Liver (tissue), 9 donors: ENCODE data around the gene DONSON. TPM values are rescaled to one million over a fixed set of nuclear protein-coding genes. Genes with fewer than 3 reads are reported as not detected.
A peak's percentile ranks its signal among the peaks of the same experiment; 100 is the strongest.

Experiments
- DNase-seq: peaks from one replicate; pipeline ENCODE4 v3.0.0-alpha.2; 2017; ENCODE audit warnings: low spot score
- H3K27ac ChIP-seq, 2 donors: one replicate each; pipeline ENCODE4 v1.7.0; 2013; ENCODE audit warnings: inconsistent platforms in 2 of 2, low read length in 2 of 2, control low read depth in 1 of 2, low read depth in 1 of 2, mild to moderate bottlenecking in 1 of 2
- H3K27me3 ChIP-seq, 4 donors: one replicate each; pipeline versions ENCODE4 v1.6.1 to v1.7.0; 2013; ENCODE audit warnings: low read length in 3 of 4, inconsistent platforms in 1 of 4, mild to moderate bottlenecking in 1 of 4, moderate library complexity in 1 of 4; ENCODE audit not compliant: control insufficient read depth in 4 of 4, insufficient read depth in 4 of 4
- H3K36me3 ChIP-seq, 4 donors: one replicate each; pipeline versions ENCODE4 v1.6.1 to v1.7.0; 2013; ENCODE audit warnings: low read length in 3 of 4, mild to moderate bottlenecking in 3 of 4, low read depth in 1 of 4, moderate library complexity in 1 of 4; ENCODE audit not compliant: control insufficient read depth in 4 of 4, insufficient read depth in 3 of 4
- H3K4me1 ChIP-seq, 4 donors: one replicate each; pipeline versions ENCODE4 v1.6.1 to v1.7.0; 2013; ENCODE audit warnings: low read length in 3 of 4, mild to moderate bottlenecking in 3 of 4, moderate library complexity in 1 of 4; ENCODE audit not compliant: control insufficient read depth in 4 of 4, insufficient read depth in 4 of 4
- H3K4me3 ChIP-seq, 3 donors: one replicate each; pipeline versions ENCODE4 v1.6.1 to v1.7.0; 2013; ENCODE audit warnings: low read length in 3 of 3, control low read depth in 1 of 3, low read depth in 1 of 3, mild to moderate bottlenecking in 1 of 3
- H3K9ac ChIP-seq, 2 donors: one replicate each; pipeline ENCODE4 v1.7.0; 2013; ENCODE audit warnings: low read length in 2 of 2, mild to moderate bottlenecking in 2 of 2, moderate library complexity in 2 of 2, control low read depth in 1 of 2, low read depth in 1 of 2
- H3K9me3 ChIP-seq, 4 donors: one replicate each; pipeline versions ENCODE4 v1.6.1 to v1.7.0; 2013; ENCODE audit warnings: low read length in 3 of 4; ENCODE audit not compliant: control insufficient read depth in 4 of 4
- EGR1 ChIP-seq, 2 donors: IDR thresholded peaks; 2 replicates each; pipeline ENCODE4 v1.6.1; 2016 to 2018; ENCODE audit warnings: antibody characterized with exemption in 2 of 2, low read depth in 2 of 2
- FOXA1 ChIP-seq: IDR thresholded peaks from 2 replicates; pipeline ENCODE4 v1.6.1; 2016; ENCODE audit warnings: antibody characterized with exemption
- FOXA2 ChIP-seq: IDR thresholded peaks from 2 replicates; pipeline ENCODE4 v1.6.1; 2016; ENCODE audit warnings: antibody characterized with exemption
- GABPA ChIP-seq, 2 donors: IDR thresholded peaks in 1 of 2; conservative IDR thresholded peaks in 1 of 2; 2 replicates each; pipeline ENCODE4 v1.6.1; 2016; ENCODE audit warnings: antibody characterized with exemption in 2 of 2, mild to moderate bottlenecking in 1 of 2, moderate library complexity in 1 of 2
- HNF4A ChIP-seq, 2 donors: conservative IDR thresholded peaks; 2 replicates each; pipeline ENCODE4 v1.6.1; 2016; ENCODE audit warnings: antibody characterized with exemption in 2 of 2, mild to moderate bottlenecking in 2 of 2
- HNF4G ChIP-seq: IDR thresholded peaks from 2 replicates; pipeline ENCODE4 v1.6.1; 2016; ENCODE audit warnings: antibody characterized with exemption
- JUND ChIP-seq, 2 donors: IDR thresholded peaks; 2 replicates each; pipeline ENCODE4 v1.6.1; 2016; ENCODE audit warnings: antibody characterized with exemption in 2 of 2
- NR2F2 ChIP-seq: IDR thresholded peaks from 2 replicates; pipeline ENCODE4 v1.6.1; 2016; ENCODE audit warnings: antibody characterized with exemption
- RAD21 ChIP-seq, 2 donors: IDR thresholded peaks; 2 replicates each; pipeline ENCODE4 v1.6.1; 2016; ENCODE audit warnings: antibody characterized with exemption in 2 of 2, mild to moderate bottlenecking in 2 of 2
- REST ChIP-seq: IDR thresholded peaks from 2 replicates; pipeline ENCODE4 v1.6.1; 2016; ENCODE audit warnings: antibody characterized with exemption, mild to moderate bottlenecking
- RXRA ChIP-seq, 2 donors: IDR thresholded peaks; 2 replicates each; pipeline ENCODE4 v1.6.1; 2017 to 2018; ENCODE audit warnings: antibody characterized with exemption in 2 of 2, mild to moderate bottlenecking in 1 of 2
- SP1 ChIP-seq: IDR thresholded peaks from 2 replicates; pipeline ENCODE4 v1.6.1; 2018; ENCODE audit warnings: antibody characterized with exemption, mild to moderate bottlenecking
- TAF1 ChIP-seq: conservative IDR thresholded peaks from 2 replicates; pipeline ENCODE4 v1.6.1; 2016; ENCODE audit warnings: antibody characterized with exemption, mild to moderate bottlenecking
- YY1 ChIP-seq: IDR thresholded peaks from 2 replicates; pipeline ENCODE4 v1.6.1; 2016; ENCODE audit warnings: antibody characterized with exemption, mild to moderate bottlenecking
- WGBS: extraction: QIAGEN DNeasy Blood & Tissue Kit; methylation state at CpG from one replicate; pipeline ENCODE4 v1.1.7; 2013; 5-methylcytosine and 5-hydroxymethylcytosine counted together
- polyA plus RNA-seq, 2 donors: library from polyadenylated mRNA; stranded (reverse) in 1 of 2; unstranded in 1 of 2; fragments of 200-250 nt in 1 of 2; fragments of >200 nt in 1 of 2; fragmentation: Nextera tagmentation in 1 of 2; extraction: Ambion mirVana in 1 of 2; gene quantifications; one replicate each; pipeline versions ENCODE4 v1.2.1 to v1.2.3, GENCODE V29; 2013 to 2015
- total RNA-seq, 2 donors: library from RNA; depleted of rRNA; stranded (reverse); fragments of >200 nt; gene quantifications; one replicate each; pipeline ENCODE4 v1.2.3, GENCODE V29; 2014
- TF ChIP-seq, protein P1 (sequence below): IDR thresholded peaks from 2 replicates; pipeline ENCODE4 v1.6.1; 2016; ENCODE audit warnings: antibody characterized with exemption
- TF ChIP-seq, protein P2 (sequence below): IDR thresholded peaks from 2 replicates; pipeline ENCODE4 v1.6.1; 2016; ENCODE audit warnings: antibody characterized with exemption
- TF ChIP-seq, protein P3 (sequence below): fragments of 150-350 bp; IDR thresholded peaks from 2 replicates; pipeline ENCODE4 v1.5.1; 2017; ENCODE audit warnings: improper control_type of control experiment, low read depth, low read length; ENCODE audit not compliant: missing input control
- TF ChIP-seq, protein P4 (sequence below): IDR thresholded peaks from 2 replicates; pipeline ENCODE4 v1.6.1; 2016; ENCODE audit warnings: antibody characterized with exemption
- donor health status: healthy.
- donor health status: healthy.
- donor health status: healthy.
- donor health status: healthy.
- donor health status: healthy.

The DONSON gene
- total and polyA plus RNA-seq, 4 donors, result 4.8 to 22.6 (median 8.3) TPM

- TF ChIP-seq HNF4G, result no peak
- TF ChIP-seq, protein P1, sequence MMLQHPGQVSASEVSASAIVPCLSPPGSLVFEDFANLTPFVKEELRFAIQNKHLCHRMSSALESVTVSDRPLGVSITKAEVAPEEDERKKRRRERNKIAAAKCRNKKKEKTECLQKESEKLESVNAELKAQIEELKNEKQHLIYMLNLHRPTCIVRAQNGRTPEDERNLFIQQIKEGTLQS, result no peak
- Histone ChIP-seq H3K9me3 (no peaks in the 10 kb centered on the region), H3K4me3 (peak overlapping the region; percentile 45 to 88 (median 84)), H3K27me3 (no peaks in the 10 kb centered on the region), H3K36me3 (peaks cover 0 to 3% (median 0%) of the 10 kb centered on the region in 4 donors), H3K9ac (peak overlapping the region; percentile 39 to 48), H3K27ac (peak overlapping the region; percentile 80 to 94), H3K4me1 (peaks cover 4 to 17% (median 10%) of the 10 kb centered on the region in 4 donors)
- WGBS, result 1% methylated on average over 57 of the region's 57 CpGs
- peak; percentile 47 for DNase-seq
Measured at GRCh38 chr21:33587792-33588484, 546 bp downstream of the DONSON start.

DNA sequence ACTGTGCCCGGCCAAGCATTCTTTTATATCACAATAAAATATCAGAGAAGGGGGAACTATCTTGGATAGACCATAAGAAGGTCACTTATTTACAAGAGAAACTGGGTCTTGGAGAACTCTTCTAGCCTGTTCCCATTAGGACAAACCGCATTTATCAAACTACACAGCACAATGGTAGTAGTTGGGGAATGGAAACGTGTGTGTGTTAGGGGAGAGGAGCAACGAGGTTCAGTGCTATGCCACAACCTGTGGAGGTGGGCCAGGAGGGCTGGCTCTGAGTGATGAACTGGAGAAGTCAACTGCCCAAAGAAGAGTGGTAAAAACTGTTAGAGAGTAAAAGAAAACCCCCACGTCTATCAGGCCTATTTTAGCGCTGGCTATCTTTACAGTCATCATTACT, 1.6 kb downstream of the DONSON start:
- WGBS, result 85% methylated on average over 6 of the region's 6 CpGs
- H3K4me3 ChIP-seq, result no peak overlapping the region
- H3K9me3 ChIP-seq, result no peaks in the 10 kb centered on the region
- TF ChIP-seq NR2F2 (no peak), GABPA (IDR thresholded peaks at IDR 0.05 in 1 of 2, conservative IDR thresholded peaks at IDR 0.05 in 1 of 2) (no peak), HNF4A (conservative IDR thresholded peaks at IDR 0.05) (no peak), EGR1 (IDR thresholded peaks at IDR 0.05; ENCODE audit: low read depth in 2 of 2) (no peak), FOXA2 (no peak), HNF4G (no peak), TAF1 (no peak), JUND (IDR thresholded peaks at IDR 0.05) (no peak), FOXA1 (no peak), REST (no peak), SP1 (no peak), YY1 (no peak), RXRA (IDR thresholded peaks at IDR 0.05) (no peak), RAD21 (IDR thresholded peaks at IDR 0.05) (no peak)
- TF ChIP-seq, protein P2, sequence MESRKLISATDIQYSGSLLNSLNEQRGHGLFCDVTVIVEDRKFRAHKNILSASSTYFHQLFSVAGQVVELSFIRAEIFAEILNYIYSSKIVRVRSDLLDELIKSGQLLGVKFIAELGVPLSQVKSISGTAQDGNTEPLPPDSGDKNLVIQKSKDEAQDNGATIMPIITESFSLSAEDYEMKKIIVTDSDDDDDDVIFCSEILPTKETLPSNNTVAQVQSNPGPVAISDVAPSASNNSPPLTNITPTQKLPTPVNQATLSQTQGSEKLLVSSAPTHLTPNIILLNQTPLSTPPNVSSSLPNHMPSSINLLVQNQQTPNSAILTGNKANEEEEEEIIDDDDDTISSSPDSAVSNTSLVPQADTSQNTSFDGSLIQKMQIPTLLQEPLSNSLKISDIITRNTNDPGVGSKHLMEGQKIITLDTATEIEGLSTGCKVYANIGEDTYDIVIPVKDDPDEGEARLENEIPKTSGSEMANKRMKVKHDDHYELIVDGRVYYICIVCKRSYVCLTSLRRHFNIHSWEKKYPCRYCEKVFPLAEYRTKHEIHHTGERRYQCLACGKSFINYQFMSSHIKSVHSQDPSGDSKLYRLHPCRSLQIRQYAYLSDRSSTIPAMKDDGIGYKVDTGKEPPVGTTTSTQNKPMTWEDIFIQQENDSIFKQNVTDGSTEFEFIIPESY, result no peak
- TF ChIP-seq, protein P1, result no peak
- TF ChIP-seq, protein P3, sequence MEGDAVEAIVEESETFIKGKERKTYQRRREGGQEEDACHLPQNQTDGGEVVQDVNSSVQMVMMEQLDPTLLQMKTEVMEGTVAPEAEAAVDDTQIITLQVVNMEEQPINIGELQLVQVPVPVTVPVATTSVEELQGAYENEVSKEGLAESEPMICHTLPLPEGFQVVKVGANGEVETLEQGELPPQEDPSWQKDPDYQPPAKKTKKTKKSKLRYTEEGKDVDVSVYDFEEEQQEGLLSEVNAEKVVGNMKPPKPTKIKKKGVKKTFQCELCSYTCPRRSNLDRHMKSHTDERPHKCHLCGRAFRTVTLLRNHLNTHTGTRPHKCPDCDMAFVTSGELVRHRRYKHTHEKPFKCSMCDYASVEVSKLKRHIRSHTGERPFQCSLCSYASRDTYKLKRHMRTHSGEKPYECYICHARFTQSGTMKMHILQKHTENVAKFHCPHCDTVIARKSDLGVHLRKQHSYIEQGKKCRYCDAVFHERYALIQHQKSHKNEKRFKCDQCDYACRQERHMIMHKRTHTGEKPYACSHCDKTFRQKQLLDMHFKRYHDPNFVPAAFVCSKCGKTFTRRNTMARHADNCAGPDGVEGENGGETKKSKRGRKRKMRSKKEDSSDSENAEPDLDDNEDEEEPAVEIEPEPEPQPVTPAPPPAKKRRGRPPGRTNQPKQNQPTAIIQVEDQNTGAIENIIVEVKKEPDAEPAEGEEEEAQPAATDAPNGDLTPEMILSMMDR, result no peak
- TF ChIP-seq, protein P4, sequence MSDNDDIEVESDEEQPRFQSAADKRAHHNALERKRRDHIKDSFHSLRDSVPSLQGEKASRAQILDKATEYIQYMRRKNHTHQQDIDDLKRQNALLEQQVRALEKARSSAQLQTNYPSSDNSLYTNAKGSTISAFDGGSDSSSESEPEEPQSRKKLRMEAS, result no peak
- H3K27ac ChIP-seq, result no peak overlapping the region
- no peaks in the 10 kb centered on the region for H3K27me3 ChIP-seq
- H3K4me1 ChIP-seq, result peaks cover 4 to 17% (median 10%) of the 10 kb centered on the region in 4 donors
- H3K9ac ChIP-seq, result no peak overlapping the region
- H3K36me3 ChIP-seq, result peaks cover 0 to 3% (median 0%) of the 10 kb centered on the region in 4 donors
- no peak for DNase-seq
